ENCODE measurements around the gene SLC2A2.

Gene SLC2A2

DNA sequence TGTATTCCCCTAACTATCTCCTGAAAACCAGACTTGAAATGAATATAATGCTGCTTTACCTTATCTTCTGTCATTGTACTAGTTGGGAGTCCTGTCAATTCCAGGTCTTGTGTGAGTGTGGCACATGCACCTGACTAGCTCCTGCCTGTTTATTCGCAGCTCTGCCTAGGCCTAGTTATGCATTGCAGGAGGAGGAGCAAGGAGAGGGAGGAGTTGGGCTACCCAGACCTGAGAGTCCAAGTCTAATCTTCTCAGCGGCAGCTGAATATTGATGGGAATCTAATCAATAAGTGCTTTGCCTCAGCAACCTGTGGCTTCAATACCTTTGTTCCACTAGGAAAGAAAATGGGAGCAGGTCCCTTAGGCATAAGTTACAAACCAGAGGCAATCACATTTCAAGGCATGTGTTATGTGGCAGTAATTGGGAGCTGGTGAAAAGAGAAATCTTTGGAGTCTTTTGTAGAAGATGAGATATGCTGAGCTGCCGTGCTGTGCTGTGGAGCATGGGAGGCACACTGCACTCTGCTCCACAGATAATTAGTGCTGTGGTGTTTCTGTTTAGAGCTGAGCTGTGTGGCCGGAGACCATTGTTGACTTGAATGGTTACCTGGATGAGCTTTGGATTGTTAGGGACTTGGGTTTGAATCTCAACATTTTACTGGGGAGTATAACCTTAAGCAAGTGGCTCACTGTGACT lies at the start of gene SLC2A2:
SLC2A2 (minus strand) TSS at position 124 of the 697 bp plus-strand sequence; CDS start at position 74, 50 bp downstream.
- no peak for DNase-seq

DNA sequence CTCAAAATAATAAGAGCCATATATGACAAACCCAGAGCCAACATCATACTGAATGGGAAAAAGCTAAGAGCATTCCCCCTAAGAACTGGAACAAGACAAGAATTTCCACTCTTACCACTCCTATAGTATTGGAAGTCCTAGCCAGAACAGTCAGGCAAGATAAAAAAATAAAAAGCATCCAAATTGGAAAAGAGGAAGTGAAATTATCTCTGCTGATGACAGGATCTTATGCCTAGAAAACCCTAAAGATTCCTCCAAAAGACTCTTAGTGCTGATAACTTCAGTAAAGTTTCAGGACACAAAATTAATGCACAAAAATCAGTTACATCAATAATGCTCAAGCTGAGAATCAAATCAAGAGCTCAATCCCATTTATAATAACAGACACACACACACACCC lies 45.9 kb upstream of the SLC2A2 start:
- no peak for DNase-seq

DNA sequence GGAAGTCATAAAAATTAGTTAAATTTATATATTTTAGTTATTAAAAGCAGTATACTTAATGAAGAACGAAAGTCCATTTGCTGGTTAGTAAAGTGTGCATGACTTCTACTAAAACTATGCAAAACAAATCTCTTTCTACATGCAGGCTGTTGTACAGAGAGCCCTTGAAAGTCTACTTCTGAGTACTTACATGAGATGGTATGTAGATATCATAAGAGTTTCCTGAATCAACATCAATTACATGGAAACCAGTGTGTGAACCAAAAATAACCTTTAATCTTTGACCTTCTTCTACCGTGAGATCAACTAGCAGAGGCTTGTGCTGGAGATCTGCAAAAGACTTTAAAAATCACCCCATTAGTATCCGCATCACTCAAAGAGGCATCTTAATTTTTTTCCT lies 42.1 kb upstream of the SLC2A2 start:
- DNase-seq, result no peak

DNA sequence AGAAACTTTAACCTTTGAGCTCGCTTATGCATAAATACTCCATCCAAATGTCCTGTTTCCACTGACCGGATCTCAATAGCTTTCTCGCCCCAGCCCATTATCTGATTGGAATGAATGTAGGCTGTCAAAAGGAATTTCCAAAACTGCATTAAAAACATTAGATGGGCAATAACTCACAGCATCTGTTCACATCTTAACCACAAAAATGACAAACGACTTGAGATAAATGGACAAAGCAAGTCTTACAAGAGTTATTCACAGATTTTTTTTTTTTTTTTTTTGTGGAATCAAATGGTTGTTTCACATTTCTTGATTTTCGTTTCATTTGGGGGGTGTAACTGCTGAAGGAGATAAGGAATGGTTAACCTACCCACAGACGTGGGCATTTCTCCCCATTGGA lies 39.7 kb upstream of the SLC2A2 start:
- no peak for DNase-seq

DNA sequence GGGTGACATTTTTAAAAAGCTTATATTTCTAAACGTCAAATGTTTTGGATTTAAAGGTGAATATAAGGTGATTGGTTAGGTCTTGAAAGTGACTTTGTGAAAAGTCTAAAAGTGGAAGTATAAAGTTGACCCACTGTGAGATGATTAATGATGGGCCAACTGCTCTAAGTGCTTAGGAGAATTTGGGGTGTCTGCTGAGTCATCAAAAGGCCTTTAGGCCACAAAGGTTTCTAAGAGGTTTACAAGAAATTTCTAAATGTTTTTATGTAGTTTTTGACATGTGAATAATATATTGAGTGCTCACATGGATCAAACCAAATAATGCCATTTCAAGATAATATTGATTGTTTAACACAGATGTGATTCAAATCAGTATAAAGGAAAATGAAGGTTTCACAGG lies 39.2 kb upstream of the SLC2A2 start:
- DNase-seq, result no peak

DNA sequence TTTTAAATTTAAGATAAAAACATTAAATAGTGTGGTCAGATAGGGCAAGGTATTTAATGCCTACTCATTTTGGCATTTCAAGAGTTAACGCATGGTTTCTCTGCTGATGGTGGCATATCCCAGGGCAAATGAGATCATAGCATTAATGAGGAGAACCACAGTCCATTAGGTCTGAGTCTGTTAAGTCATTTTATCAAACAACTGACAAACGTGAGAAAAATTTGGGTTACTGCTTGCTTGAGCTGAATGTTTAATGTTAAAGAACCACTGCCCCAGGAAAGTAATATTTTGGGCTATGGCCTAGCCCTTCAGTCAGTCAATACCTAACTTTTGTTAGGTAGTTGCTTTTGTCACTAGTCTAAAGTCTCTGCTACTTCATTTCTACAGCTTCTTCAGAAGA lies 37.9 kb upstream of the SLC2A2 start:
- no peak for DNase-seq

DNA sequence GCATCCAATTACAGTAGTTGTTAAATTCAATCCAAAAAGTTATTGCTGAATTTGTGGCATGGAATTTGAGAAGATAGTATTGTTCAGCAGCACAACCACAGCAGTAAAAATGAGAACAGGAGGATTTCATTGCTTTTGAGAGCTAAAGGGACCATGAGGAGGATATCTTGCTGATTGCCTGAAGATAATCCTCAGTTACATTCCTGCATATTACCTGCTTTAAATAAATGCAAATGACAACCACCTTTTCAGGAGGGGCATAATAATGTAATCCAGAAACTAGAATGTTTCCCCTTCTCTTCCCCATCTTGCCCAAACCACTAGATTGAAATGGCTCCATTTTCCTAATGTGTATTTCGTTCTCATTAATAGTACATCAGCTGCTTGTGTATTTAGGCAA lies 35.2 kb upstream of the SLC2A2 start:
- DNase-seq, result no peak

DNA sequence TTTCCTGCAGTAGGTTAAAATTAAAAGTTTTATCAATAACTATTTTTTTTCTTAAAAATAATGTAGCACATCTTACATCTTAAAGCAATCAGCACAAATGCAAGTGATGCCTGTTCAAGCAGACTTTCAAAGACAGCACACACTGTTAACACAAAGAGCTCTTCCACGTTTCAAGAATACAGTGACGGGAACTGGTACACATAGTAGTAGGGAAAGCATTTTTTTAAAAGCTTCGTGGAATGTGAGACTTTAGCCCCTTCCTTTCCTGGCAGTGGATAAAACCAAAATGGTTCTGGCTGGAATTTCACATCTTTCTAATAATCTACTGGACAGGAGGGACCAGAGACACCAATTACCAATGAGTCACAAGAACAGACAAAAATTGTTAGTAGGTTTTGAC lies 33.5 kb upstream of the SLC2A2 start:
- no peak for DNase-seq

DNA sequence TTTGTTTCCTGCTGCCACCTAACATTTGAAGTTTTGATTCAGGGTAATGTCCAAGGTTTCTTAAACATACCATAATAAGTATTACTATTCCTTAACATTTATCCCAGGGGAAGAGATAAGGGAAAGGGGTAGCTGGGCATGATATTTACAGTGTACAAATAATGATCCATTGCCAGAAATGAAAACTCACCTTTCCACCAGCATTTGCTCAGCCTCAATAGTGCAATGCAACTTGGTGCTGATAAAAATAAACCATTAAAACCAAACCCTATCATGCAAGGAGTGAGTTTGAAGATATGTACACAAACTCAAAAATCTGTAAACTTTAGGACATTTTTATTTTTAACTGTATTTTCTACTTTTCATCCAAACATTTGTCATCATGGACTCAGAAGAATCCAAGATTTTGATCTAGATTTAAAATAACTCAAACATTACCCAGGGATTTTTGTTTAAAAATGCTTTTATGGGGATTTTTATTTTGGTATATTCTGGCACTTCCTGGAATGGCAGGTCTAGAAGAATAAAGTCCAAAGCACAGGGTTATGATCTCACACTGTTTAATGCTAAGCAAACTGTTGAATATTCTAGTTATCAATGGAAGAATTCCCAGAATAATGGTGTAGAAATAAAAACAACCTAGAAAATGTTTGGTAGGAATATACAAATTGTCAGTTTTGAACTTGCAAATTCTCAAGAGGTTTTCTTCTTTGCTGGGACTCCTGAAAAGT lies 32.5 kb upstream of the SLC2A2 start:
- DNase-seq, result no peak

DNA sequence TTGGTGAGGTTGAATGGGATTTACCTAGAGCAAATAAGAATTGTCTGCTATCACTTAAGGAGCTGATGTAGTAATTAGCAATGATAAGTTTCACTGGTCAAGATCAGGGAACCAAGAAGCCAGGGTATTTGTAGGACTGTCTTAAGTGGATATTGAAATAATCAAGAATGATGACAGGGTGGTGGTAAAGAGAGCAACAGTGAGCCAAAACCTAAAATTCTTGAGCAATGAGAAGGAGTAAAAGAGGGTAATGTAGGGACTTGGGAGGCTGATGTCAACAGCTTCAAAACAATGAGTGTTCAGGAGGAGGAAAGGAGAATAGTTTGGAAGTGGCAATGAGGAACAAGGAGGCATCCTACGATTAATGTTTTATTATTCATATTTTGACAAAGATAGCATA lies 31.5 kb upstream of the SLC2A2 start:
- DNase-seq, result no peak

DNA sequence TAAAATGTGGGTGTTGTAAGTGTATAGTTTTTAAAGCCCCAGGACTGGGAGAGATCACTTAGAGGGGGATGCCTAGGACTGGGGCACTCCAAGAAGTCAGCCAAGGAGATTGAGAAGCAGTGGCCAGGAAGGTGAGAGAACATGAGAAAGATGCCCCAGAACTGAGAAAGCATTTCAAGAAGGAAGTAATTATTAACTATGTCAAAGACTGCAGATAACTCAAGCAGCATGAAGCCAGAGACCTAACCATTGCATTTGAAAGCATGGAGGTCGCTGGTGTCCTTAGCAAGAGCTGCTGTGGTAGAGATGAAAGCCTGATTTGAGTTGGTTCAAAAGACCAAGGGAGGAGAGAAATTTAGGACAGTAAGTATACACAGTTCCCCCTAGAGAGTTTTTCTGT lies 30.6 kb upstream of the SLC2A2 start:
- DNase-seq, result no peak

DNA sequence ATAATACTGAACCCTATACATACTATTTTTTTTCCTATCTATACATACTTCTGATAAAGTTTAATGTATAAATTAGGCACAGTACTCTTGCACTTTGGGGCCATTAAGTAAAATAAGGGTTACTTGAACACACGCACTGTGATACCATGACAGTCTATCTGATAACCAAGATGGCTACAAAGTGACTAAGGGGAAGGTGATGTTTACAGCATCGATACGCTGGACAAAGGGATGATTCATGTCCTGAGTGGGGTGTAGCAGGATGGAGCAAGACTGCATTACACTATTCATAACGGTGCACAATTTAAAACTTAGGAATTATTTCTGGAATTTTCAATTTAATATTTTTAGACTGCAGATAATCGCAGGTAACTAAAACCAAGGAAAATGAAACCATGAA lies 30.0 kb upstream of the SLC2A2 start:
- no peak for DNase-seq

DNA sequence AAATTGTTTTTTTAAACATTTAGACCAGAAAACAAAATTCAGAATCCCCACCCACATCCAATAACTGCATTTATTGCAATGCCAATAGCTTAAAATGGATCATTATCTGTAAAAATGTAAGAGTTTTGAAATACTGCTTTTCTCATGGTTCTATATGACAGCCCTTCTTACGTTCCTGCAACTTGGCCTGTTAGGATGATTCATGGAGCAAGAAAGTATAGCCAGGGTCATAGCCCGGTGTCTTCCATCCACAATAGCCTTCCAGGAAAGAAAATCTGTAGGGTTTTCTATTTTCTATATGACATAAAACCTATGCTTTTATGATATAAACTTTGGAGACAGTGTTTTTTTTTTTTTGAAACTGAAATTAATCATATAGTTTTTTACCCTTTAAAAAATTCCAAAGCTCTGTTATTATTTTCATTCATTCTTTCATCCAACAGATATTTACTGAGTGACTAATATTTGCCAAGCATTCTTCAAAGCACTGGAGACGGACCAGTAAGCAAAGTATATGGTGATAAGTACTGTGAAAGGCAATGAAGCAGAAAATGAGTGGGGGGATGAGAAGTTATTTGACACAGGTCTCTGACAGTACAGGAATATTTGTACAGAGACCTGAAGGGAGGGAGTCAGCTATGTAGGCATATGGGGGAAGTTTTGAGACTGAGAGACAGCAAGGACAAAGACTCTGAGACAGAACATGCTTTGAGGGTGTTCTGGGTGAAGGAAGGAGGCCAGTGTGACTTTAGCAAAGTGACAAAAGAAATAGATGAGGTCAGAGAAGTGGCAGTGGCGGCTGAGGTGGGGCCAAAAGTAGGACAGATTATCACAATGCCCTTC lies 29.0 kb upstream of the SLC2A2 start:
- peak; percentile 38 for DNase-seq

DNA sequence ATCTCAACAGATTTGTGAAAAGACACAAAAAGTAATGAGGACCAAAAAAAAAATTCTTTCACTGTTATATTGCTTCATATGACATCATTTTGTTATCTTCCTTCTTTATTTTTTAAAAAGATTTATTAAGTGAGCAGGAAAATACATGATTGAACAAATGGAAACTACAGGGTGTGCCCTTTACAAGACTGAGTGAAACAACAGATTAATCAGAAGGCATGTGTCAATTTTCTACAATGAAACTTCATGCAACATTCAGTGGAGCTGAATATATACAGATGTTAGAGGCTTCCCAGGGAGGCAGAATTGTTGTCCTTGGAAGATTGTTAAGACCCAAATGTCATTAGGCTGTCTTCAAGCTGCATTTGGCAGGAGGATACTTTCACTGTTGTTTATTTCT lies 28.4 kb upstream of the SLC2A2 start:
- DNase-seq, result no peak

DNA sequence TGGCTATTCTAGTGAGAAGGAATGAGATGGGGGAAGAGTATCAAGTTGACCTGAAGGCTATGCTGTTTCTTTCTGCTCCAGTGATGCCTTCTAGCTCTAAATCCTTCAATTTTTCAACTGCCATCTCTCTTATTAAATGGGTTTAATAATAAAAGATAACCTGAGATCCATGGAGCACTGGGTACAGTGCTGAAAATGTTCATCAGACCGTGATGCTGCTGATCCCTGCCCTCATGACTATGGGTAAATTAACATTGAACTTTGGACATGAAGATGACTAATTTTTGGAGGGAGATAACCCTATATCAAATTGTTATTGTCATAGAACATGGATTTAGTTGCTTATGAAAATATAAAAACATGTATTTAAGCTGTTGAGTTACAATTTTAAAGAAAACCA lies 27.7 kb upstream of the SLC2A2 start:
- no peak for DNase-seq

DNA sequence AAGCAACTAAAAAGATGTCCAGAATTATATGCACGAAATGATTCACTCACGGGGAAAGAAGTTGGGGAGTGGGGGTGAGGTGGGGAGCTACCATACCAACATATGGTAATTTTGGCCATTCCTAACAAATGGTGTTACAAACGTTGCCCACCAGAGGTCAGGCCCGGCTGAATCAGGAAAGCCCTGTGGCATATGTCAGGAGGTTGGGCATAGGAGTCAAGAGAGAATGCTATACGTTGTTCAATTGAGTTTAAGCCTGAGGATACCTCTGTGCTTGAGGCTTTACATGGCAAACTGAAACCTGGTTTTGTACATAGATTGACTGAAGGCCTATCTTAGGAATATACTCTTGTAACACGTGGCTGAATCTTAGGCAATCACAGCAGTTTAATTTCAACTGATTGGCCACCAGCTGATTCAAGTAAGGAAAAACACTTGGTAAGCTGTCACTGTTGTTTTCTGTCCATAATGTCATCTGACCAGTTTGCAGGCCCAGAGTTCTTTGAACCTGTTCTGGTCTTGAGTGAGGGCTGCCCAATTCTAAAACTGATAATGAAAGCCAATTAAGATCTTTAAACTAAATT lies 23.4 kb upstream of the SLC2A2 start:
- DNase-seq, result no peak

DNA sequence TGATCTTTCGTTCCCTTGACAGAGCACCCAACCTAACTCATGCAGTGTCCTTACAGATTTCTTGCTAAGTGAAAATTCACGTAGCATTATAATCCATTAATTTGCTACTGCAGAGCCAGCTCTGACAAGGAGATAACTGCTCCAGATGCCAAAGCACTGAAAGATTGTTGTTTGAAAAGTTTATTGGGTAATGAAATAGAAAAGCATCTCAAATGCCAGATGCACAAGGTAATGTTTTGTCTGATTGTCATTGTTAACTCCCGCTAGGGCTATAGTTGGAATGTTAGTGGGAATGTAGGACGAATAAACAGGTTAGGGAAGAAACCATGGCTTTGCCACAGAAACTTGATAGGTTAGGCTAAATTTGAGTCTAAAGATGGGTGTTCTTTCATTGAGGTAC lies 20.2 kb upstream of the SLC2A2 start:
- DNase-seq, result no peak

DNA sequence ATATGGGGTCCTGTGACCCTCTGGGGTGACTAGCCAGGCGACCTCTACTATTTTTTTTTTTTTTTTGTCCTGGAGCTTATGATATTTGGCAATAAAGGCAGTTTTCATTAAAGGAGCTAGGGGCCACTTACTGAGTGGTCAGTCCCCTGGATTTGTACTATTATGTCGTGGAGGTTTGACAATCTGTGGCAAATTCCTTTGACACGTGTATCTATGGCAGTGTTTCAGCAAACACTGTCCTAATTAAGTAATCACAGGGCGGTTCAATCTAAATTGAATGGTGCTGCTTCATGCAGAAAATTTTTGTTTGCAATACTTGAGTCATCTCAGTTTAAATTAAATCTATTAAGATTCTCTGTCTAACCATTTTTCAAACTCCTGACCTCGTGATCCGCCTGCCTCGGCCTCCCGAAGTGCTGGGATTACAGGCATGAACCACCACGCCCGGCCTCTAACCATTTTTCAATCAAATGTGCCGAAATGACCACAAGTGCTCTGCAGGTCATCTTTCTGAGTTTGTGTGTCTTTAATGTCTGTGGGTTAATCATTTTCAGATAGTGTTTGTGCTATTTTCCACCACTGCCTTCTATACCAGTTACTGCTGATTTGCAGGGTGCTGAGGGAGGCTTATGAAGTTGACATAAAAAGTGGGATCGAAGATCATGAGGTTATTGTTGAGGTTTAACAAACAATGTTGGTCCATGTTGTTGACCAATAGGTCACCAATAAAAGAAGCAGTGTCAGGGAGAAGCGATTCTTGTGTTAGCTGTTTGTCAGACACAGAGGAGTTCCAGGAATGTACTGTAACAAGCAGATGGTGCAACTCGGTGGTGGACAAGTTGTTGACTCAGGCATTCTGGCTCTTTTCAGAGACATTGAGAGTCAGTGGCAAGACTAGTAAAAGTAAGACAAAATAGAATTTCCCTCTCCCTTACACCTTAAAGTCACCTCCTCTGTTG lies 18.6 kb upstream of the SLC2A2 start:
- no peak for DNase-seq

DNA sequence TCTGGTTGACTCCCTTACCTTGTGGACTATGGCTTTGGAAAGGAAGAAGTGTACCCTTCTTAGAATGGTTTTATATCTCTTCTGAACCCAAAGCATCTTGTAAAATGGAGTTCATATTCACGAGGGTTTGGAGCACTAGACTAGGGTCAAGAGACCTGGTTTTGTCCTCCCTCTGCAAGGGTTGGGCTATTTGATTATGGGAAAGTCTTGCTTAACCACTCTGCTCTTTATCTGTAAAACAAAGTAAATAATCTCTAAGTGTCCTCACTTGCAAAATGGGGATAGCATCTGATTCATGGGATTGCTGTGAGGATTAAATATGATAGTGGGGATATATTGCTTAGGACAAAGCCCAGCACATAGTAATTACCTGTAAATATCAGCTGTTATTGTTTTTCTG lies 17.9 kb upstream of the SLC2A2 start:
- no peak for DNase-seq

DNA sequence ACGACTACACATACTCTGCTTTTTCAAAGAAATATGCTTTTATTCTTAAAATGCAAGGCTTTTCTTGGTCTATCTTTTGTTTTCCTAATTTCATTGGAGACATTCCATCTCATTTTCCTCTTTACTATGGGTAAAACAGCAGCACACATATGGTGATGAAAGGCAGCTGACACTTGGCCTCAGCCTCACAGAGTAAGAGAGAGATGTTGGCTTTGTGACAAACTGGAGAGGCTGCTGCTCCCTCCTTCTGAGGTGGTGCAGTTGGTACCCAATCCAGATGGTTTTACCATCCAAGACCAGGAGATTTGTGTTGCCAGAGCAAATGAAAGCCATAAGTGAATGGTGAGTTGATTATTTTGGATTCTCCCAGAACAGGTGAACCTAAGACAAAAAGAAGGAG lies 13.2 kb upstream of the SLC2A2 start:
- DNase-seq, result no peak

DNA sequence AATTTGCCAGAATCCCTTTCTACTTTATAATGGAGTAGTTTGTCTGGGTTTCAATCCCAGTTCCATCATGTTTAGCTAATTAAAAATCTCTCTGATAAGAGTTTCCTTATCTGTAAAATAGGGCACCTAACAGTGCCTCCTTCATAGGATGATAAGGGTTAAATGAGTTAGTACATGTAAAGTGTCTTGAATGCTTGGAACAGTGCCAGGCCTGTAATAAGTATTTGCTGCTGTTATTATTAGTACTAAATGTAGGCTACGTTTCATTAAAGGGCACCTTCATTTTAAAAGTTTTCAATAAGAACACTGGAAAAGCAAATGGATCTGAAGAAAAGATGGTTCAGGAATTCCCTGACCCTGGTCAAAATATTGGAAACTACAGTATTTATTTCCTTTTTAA lies 11.8 kb upstream of the SLC2A2 start:
- DNase-seq, result no peak

DNA sequence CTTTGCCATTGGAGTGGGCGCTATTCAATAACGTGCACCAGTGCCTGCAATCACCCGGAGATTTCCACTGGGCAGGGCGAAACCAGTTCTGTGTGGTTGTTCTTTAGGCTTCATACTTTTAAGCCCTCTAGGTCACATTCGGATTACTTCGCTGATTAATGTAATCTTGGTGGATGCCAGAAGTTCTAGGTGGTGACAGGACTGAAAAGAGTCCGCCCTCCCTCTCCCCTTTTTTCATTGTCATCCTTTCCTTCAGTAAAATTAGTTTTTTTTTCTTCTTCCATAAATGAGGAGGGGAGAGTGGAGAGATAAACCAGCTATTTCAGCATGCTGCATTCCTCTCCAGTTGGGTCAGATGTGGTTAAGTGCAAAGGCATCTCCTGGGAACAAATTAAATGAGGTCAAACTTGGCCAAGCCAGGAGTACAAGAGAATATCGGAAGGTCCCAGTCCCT lies 2.3 kb upstream of the SLC2A2 start:
- DNase-seq, result no peak

Measured in NCI-H2029 treated with DMSO at 0.1 percent for 48 hours (cell line).